ENCODE results near the gene PTPRD.

DNA sequence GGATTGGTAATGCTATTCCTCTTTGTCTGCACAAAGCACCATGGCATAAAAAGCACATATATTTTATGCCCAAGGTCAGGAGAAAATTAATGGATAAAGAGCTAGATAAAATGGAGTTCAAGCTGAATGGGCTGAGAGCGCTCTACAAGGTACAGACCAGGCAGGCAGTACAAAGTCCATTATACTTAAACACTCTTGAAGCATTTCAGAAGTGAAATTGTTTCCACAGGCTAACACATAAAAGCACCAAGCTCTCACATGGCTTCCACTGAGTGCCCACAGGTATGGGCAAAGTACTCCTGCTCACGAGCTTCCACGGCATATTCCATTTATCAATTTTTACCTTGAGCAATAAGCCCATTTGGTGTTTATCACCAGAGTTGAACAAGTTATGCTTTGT, 2042.0 kb downstream of the PTPRD start:
- TF ChIP-seq, protein P1, sequence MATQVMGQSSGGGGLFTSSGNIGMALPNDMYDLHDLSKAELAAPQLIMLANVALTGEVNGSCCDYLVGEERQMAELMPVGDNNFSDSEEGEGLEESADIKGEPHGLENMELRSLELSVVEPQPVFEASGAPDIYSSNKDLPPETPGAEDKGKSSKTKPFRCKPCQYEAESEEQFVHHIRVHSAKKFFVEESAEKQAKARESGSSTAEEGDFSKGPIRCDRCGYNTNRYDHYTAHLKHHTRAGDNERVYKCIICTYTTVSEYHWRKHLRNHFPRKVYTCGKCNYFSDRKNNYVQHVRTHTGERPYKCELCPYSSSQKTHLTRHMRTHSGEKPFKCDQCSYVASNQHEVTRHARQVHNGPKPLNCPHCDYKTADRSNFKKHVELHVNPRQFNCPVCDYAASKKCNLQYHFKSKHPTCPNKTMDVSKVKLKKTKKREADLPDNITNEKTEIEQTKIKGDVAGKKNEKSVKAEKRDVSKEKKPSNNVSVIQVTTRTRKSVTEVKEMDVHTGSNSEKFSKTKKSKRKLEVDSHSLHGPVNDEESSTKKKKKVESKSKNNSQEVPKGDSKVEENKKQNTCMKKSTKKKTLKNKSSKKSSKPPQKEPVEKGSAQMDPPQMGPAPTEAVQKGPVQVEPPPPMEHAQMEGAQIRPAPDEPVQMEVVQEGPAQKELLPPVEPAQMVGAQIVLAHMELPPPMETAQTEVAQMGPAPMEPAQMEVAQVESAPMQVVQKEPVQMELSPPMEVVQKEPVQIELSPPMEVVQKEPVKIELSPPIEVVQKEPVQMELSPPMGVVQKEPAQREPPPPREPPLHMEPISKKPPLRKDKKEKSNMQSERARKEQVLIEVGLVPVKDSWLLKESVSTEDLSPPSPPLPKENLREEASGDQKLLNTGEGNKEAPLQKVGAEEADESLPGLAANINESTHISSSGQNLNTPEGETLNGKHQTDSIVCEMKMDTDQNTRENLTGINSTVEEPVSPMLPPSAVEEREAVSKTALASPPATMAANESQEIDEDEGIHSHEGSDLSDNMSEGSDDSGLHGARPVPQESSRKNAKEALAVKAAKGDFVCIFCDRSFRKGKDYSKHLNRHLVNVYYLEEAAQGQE (IDR thresholded peaks at IDR 0.05; ENCODE audit: insufficient read depth in 1 of 2, low read depth in 2 of 2, low read length in 2 of 2) = no peak
- TF ChIP-seq POLR2AphosphoS5 (IDR thresholded peaks at IDR 0.05; ENCODE audit: low read depth, low read length) = no peak
- no peak for TF ChIP-seq TAF1 (IDR thresholded peaks at IDR 0.05; ENCODE audit: borderline replicate concordance, insufficient read depth, low read length)
- no peak for TF ChIP-seq FOXP2 (optimal IDR thresholded peaks at IDR 0.05; ENCODE audit: borderline replicate concordance, extremely low read depth, extremely low read length, insufficient read depth)
- TF ChIP-seq SIN3A (IDR thresholded peaks at IDR 0.05; ENCODE audit: borderline replicate concordance, insufficient read depth, low read length) = no peak

All from PFSK-1 (cell line).